LNCAP (cell line): ENCODE results near the gene SAMD13.

Source experiments
- CTCF ChIP-seq: fragments of 450-650 bp; IDR thresholded peaks from 2 replicates; pipeline ENCODE4 v1.5.1; 2017; ENCODE audit warnings: mild to moderate bottlenecking

SAMD13 gene

GRCh38 chr1:84298684-84299535 is 2.6 kb upstream of the SAMD13 start:
- TF ChIP-seq CTCF = no peak

GRCh38 chr1:84299536-84300170 is 1.9 kb upstream of the SAMD13 start:
- no peak for TF ChIP-seq CTCF

- no peak for TF ChIP-seq CTCF
These were observed 1.0 kb upstream of the SAMD13 start for GRCh38 chr1:84300501-84300900.

GRCh38 chr1:84301785-84302385 is 377 bp downstream of the SAMD13 start:
- no peak for TF ChIP-seq CTCF

GRCh38 chr1:84303314-84303830 is 1.9 kb downstream of the SAMD13 start:
- no peak for TF ChIP-seq CTCF

- no peak for TF ChIP-seq CTCF
These were observed 5.9 kb downstream of the SAMD13 start for GRCh38 chr1:84307398-84307797.

- TF ChIP-seq CTCF = no peak
These were observed 9.8 kb downstream of the SAMD13 start for GRCh38 chr1:84311296-84311695.
